ENCODE measurements around the gene JUNB.
"Not testable (repeated sequence)": the region's sequence is repeated elsewhere in the genome, so short reads cannot be mapped to it uniquely, and the experiment has no call there.

Gene JUNB

DNA sequence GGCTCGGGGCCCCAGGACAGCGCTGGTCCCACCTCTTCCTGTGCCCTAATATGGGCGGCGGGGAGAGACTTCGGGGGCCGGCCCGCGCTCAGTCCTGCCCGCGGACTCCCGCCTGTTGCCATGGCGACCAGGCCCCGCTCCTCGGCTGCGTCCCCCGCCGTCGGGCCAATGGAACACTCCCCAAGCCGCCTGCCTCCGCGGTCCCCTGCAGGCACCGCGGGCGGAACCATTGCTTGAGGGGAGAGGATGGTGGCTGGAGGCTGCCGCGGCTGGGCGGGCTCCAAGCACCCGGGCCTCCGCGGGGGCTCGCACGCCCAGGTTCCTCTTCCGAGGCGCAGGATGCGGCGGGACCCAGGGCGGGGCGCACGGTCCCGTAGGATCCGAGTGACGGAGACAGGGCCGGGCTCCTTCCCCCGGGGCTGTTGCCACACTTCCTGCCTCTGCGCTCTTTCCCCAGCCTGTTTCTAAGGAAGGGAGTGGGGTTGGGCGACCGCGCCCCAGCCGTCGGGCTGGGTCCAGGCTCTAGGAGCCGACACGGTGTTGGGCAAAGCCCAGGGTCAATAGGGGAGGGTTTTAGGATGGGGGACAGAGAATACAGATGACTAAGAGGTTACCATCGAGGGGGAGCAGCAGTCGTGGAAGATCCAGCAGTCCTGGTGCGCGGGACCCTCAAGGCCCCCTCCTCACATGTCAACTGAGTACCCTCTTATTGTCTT is 1.2 kb upstream of the JUNB start:
- peak; percentile 97 for DNase-seq

GRCh38 chr19:12790628-12791344 is 500 bp upstream of the JUNB start:
- DNase-seq = no peak

DNA sequence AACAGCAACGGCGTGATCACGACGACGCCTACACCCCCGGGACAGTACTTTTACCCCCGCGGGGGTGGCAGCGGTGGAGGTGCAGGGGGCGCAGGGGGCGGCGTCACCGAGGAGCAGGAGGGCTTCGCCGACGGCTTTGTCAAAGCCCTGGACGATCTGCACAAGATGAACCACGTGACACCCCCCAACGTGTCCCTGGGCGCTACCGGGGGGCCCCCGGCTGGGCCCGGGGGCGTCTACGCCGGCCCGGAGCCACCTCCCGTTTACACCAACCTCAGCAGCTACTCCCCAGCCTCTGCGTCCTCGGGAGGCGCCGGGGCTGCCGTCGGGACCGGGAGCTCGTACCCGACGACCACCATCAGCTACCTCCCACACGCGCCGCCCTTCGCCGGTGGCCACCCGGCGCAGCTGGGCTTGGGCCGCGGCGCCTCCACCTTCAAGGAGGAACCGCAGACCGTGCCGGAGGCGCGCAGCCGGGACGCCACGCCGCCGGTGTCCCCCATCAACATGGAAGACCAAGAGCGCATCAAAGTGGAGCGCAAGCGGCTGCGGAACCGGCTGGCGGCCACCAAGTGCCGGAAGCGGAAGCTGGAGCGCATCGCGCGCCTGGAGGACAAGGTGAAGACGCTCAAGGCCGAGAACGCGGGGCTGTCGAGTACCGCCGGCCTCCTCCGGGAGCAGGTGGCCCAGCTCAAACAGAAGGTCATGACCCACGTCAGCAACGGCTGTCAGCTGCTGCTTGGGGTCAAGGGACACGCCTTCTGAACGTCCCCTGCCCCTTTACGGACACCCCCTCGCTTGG is 966 bp downstream of the JUNB start:
- DNase-seq = peak; percentile 74

DNA sequence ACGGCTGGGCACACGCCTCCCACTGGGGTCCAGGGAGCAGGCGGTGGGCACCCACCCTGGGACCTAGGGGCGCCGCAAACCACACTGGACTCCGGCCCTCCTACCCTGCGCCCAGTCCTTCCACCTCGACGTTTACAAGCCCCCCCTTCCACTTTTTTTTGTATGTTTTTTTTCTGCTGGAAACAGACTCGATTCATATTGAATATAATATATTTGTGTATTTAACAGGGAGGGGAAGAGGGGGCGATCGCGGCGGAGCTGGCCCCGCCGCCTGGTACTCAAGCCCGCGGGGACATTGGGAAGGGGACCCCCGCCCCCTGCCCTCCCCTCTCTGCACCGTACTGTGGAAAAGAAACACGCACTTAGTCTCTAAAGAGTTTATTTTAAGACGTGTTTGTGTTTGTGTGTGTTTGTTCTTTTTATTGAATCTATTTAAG is 1.6 kb downstream of the JUNB start:
- no peak for DNase-seq

DNA sequence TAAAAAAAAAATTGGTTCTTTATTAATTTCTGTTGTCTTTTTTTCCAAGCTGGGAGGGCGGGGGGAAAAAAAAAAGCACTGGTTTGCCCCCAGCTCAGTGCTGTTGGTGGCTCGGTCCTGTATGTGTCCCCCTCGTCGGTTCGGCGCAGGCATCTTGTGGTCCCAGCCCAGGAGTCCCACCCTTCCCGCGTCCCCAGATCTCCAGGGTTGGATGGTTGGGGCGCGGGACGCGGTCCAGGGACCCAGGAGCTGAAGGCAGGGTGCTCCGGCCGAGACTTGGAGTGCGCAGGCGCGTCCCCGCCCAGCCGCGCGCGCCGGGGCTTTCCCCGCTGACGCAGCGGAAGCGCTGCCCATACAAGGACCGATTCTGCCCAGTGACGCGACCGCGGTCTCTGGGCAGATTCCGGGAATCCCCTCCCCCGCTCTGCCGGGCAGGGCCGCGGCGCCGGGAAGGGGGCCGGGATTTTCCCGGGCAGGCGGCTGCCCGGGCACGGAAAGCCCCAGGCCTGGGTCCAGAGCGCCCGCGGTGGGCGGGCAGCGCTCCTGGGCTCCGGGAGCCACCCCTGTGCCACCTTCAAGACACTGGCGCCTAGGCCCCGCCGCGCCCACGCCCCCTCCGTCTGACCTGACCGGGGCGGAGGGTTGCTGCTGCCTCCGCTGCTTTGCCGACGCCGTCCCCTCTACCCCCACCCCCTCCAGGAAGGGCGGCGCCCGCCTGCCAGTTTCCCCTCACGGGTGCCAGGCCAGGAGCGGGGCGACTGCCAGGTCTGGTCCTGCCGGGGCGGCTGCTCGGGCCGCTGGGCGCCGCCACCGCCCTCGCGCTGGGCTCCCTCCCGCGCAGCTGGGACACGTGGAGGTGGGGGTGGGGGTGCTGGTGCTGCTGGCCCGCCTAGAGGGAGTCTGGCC is 2.3 kb downstream of the JUNB start:
- DNase-seq = peak; percentile 96

GRCh38 chr19:12794196-12794941 is 3.1 kb downstream of the JUNB start:
- no peak for DNase-seq

DNA sequence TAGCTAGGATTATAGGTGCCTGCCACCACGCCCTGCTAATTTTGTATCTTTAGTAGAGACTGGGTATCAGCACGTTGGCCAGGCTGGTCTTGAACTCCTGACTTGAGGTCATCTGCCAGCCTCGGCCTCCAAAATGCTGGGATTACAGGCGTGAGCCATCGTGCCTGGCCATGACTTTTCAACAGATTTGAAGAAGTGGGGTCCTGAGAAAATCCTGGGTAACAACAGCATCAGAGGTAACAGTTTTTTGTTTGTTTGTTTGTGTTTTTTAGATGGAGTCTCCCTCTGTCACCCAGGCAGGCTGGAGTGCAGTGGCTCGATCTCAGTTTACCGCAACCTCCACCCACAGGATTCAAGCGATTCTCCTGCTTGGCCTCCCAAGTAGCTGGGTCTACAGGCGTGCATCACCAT is 3.7 kb downstream of the JUNB start:
- no peak for DNase-seq

- peak; percentile 85 for DNase-seq
These were observed 5.1 kb downstream of the JUNB start for GRCh38 chr19:12796146-12797071.

DNA sequence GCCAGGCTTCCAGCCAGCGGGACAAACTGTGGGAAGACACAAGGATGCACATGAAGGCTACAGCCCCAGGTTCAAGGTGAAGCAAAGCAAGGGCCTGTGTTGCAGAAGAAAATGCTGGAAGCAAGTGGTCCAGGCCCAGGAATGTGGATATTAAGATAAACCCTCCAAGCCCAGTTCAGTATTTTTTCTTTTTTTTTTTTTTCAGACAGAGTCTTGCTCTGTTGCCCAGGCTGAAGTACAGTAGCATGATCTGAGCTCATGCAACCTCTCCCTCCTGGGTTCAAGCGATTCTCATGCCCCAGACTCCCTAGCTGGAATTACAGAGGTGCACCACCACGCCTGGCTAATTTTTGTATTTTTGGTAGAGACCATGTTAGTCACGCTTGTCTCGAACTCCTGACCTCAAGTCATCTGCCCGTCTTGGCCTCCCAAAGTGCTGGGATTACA is 5.9 kb downstream of the JUNB start:
- DNase-seq = no peak

- not testable (repeated sequence) for DNase-seq
These were observed 6.3 kb downstream of the JUNB start for GRCh38 chr19:12797607-12798006.

DNA sequence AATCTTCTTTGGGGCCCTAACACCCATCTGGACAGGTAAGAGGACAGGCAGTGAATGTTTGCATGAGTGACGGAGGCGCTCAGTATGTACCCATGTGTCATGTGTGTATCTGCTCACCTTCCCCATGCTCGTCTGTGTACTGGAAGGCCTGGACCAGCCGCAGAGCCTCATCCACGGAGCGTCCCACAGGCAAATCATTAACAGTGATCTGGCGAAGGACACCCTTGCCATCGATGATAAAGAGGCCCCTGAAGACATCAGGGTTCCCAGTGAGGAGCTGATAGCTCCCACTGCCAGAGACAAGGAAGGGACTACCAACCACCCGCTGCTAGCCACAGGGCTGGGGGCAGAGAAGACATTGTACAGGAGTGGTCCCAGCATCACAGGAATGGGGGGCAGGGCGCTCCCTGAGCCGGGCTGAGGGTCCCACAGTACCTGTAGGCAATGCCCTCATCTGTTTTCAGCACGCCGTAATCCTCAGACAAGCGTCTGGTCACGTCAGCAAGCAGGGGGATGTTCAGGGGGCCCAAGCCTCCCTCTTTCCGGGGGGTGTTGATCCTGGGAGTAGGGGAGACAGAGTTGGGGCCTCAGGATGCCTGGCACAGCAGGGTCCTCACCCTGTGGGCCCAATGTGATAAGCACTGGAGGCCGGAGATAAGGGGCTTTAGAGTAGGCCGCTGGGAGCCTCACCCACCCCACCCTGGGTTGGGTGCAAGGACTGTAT is 8.6 kb downstream of the JUNB start:
- DNase-seq = no peak

DNA sequence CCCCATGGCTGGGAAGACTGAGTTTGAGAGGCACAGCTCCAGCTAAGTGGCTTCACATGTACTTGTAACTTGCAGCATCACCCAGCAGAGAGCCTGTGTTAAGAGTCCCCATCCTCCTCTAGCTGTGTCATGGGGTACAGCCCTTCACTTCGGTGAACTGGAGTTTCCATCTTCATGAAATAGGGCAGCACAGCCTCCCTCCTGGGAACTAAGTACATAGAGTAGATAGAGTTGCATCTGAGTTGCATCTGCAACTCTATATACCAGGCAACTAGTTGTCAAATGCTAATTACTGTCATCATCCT is 9.1 kb downstream of the JUNB start:
- no peak for DNase-seq

GRCh38 chr19:12800923-12801465 is 9.7 kb downstream of the JUNB start:
- DNase-seq = no peak

- DNase-seq = peak; percentile 81
These were observed 10.4 kb downstream of the JUNB start, which contains the start of the genes PRDX2 and THSD8 for GRCh38 chr19:12801466-12802266. TSS of gene PRDX2 (minus strand) at chr19:12801800. CDS start at chr19:12801261, 539 bp downstream. TSS of gene THSD8 (plus strand) at chr19:12802069. CDS start at chr19:12802072, 3 bp downstream.

DNA sequence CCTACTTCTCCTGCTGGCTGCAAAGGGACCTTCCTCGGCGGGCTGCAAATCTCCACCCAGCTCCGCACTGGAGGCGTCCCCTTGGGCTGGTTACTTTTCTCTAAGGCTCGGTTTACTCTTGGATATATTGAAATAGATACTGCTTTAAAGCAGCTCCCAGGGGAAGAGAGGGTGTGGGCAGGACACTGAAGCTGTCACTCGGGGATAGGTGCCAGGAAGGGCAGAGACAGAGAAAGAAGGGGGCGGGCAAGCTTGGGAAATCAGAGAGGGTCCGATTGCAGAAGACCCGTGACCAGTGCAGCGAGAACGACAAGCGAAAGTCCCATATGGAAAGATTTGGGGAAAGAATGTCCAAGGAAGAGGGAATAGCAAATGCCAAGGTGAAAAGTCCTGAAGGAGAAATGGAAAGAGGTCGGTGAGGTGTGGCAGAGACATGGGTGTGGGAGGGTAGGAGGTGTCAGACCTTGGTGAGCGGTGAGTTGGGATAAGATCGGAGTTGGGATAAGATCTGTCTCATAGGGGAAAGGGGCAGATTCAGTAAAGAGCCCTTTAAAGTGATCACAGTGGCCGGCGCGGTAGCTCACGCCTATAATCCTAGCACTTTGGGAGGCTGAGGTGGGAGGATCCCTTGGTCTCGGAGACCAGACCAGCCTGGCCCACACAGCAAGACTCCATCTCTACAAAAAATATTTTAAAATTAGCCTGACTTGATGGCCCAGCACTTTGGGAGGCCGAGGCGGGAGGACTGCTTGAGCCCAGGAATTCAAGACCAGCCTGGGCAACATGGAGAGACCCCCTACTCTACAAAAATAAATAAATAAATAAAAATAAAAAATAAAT is 11.2 kb downstream of the JUNB start:
- no peak for DNase-seq

GRCh38 chr19:12804051-12804450 is 12.8 kb downstream of the JUNB start:
- no peak for DNase-seq

DNA sequence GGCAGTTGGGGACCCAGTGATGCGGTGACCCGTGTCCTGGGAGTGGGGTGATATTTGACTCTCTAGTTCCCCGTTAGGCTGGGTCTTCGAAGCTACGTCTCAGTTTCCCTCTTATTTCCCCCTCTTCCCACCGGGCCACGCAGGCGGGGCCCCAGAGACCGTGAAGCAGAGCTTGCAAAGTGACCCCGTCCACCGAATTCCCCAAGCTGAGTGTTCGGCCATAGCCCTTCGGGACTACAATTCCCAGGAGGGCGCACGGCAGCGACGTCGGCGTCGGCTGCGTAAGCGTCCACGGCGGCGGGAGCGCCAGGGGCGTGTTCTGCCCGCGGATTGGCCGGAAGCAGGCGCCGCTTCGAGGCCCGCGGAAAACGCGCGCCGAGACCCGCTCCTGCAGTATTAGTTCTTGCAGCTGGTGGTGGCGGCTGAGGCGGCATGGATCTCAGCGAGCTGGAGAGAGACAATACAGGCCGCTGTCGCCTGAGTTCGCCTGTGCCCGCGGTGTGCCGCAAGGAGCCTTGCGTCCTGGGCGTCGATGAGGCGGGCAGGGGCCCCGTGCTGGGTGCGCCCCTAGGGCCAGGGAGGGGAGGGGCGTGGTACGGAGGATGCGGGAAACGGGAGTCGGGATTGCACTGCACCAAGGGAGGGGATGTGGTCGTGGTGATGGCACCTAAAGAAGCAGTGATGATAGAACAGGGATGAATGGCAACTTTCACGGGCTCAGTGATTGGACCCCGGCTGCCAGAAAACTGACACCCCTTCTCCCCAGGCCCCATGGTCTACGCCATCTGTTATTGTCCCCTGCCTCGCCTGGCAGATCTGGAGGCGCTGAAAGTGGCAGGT is 15.2 kb downstream of the JUNB start, which contains the start of gene RNASEH2A:
Gene RNASEH2A (plus strand): TSS at position 343 of the 840 bp plus-strand sequence. CDS start 90 bp downstream, at position 433.
- DNase-seq = peak; percentile 89
